ENCODE measurements around the gene UQCRH. TPM values are rescaled to one million over a fixed set of nuclear protein-coding genes. Genes with fewer than 3 reads are reported as not detected.

The UQCRH gene
- total RNA-seq, 1 experiment from 2014 or later, result 508 TPM

DNA sequence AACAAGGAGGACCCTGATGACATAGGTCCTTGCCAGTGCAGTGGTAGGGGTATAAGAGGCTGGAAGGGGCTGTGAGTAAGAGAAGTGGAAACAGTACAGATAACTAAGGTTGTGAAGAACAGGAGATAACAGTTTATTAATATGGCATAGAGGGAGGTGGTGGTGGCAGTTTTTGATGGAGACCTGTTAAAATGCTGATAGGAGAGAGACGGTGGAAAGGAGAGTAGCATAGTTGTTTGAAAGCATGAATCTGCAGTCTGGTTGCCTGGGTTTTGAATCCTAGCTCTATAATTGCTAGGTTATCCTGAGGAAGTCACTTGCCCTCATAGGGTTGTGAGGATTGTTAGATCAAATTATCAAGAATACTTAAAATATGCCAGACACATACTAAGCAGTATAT is 19.4 kb upstream of the UQCRH start:
- Histone ChIP-seq H3K79me2 (ENCODE audit: insufficient read depth, low read length) (no peaks in the 10 kb centered on the region), H2AFZ (ENCODE audit: low read length) (no peak overlapping the region), H3K9me3 (ENCODE audit: control insufficient read depth, low read depth, low read length) (no peaks in the 10 kb centered on the region), H2BK120ac (ENCODE audit: low read depth, low read length, poor library complexity, severe bottlenecking) (no peak overlapping the region), H4K8ac (replicated peaks; ENCODE audit: insufficient read length, low read depth, low read length) (no peak overlapping the region), H3K27me3 (ENCODE audit: insufficient read depth, low read length) (no peaks in the 10 kb centered on the region), H2AK5ac (ENCODE audit: insufficient read length, low read length) (no peak overlapping the region), H2BK12ac (ENCODE audit: insufficient read length, low read depth, low read length) (no peak overlapping the region), H4K20me1 (ENCODE audit: control insufficient read depth, insufficient read depth, insufficient read length) (no peaks in the 10 kb centered on the region), H3K4ac (ENCODE audit: low read depth, low read length) (no peak overlapping the region), H3K23me2 (ENCODE audit: insufficient read length, low read depth, low read length, poor library complexity, severe bottlenecking) (no peaks in the 10 kb centered on the region), H3K79me1 (ENCODE audit: insufficient read depth, low read depth, low read length, poor library complexity, severe bottlenecking) (no peaks in the 10 kb centered on the region), H2BK20ac (ENCODE audit: low read depth, low read length, poor library complexity, severe bottlenecking) (no peak overlapping the region), H3K4me2 (ENCODE audit: insufficient read depth, insufficient read length, low read length) (no peak overlapping the region), H2BK5ac (ENCODE audit: insufficient read length, low read length) (no peak overlapping the region), H3K14ac (ENCODE audit: insufficient read depth, low read length) (no peak overlapping the region), H4K5ac (ENCODE audit: insufficient read length, low read depth, low read length) (no peak overlapping the region), H3K23ac (ENCODE audit: insufficient read length, low read depth, low read length) (no peak overlapping the region), H3K27ac (ENCODE audit: insufficient read length, low read depth, low read length) (no peak overlapping the region), H3K18ac (ENCODE audit: insufficient read length, low read depth, low read length) (no peak overlapping the region), H3K4me1 (ENCODE audit: insufficient read depth, low read length) (no peaks in the 10 kb centered on the region), H3K9ac (ENCODE audit: extremely low read depth, insufficient read length, low read length) (no peak overlapping the region), H3K56ac (ENCODE audit: insufficient read length, low read depth, low read length) (no peak overlapping the region), H2BK15ac (ENCODE audit: low read depth, low read length) (no peak overlapping the region), H3T11ph (ENCODE audit: low read length) (no peak overlapping the region), H4K91ac (ENCODE audit: insufficient read length, low read depth, low read length) (no peak overlapping the region)
- Mint-ChIP-seq H3K36me3 (ENCODE audit: insufficient read depth in 1 of 3, low read depth in 3 of 3) (peaks cover 23 to 67% (median 61%) of the 10 kb centered on the region in 3 experiments; a peak in 6 of 7 replicates), H3K4me3 (no peak overlapping the region), H3K4me1 (peaks cover 0 to 13% of the 10 kb centered on the region in 2 experiments; a peak in 2 of 4 replicates), H3K9me3 (no peaks in the 10 kb centered on the region), H3K27ac (peak overlapping the region in 1 of 3 experiments; percentile 8; a peak in 2 of 7 replicates), H3K27me3 (ENCODE audit: low read depth) (no peaks in the 10 kb centered on the region; the same call in 1 of the 2 replicates)
- TF ChIP-seq, protein P1, sequence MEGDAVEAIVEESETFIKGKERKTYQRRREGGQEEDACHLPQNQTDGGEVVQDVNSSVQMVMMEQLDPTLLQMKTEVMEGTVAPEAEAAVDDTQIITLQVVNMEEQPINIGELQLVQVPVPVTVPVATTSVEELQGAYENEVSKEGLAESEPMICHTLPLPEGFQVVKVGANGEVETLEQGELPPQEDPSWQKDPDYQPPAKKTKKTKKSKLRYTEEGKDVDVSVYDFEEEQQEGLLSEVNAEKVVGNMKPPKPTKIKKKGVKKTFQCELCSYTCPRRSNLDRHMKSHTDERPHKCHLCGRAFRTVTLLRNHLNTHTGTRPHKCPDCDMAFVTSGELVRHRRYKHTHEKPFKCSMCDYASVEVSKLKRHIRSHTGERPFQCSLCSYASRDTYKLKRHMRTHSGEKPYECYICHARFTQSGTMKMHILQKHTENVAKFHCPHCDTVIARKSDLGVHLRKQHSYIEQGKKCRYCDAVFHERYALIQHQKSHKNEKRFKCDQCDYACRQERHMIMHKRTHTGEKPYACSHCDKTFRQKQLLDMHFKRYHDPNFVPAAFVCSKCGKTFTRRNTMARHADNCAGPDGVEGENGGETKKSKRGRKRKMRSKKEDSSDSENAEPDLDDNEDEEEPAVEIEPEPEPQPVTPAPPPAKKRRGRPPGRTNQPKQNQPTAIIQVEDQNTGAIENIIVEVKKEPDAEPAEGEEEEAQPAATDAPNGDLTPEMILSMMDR (conservative IDR thresholded peaks at IDR 0.05), result no peak
- WGBS (ENCODE audit: extremely low coverage, insufficient read length, low lambda C conversion rate), result no CpG with 5 or more reads among the region's 1 CpG
- DNase-seq, result no peak
